Gastroesophageal sphincter (tissue), 3 donors: ENCODE results near the gene CABLES2.

Source experiments
- EP300 ChIP-seq: sonication (generic); formaldehyde crosslinking; IDR thresholded peaks from one replicate; pipeline ENCODE4 v1.6.1; 2017; ENCODE audit warnings: antibody characterized with exemption, mild to moderate bottlenecking
- TF ChIP-seq, protein P1 (sequence below), 4 experiments: fragments of 200-600 bp in 2 of 4; fragments of 450-650 bp in 2 of 4; sonication (generic) in 1 of 4; IDR thresholded peaks; one replicate each; pipeline ENCODE4 v1.5.1; 2017 to 2019; ENCODE audit warnings: antibody characterized with exemption in 4 of 4, mild to moderate bottlenecking in 2 of 4, moderate library complexity in 2 of 4

GRCh38 chr20:62446888-62447869 lies 40.1 kb upstream of the CABLES2 start:
- TF ChIP-seq, protein P1, sequence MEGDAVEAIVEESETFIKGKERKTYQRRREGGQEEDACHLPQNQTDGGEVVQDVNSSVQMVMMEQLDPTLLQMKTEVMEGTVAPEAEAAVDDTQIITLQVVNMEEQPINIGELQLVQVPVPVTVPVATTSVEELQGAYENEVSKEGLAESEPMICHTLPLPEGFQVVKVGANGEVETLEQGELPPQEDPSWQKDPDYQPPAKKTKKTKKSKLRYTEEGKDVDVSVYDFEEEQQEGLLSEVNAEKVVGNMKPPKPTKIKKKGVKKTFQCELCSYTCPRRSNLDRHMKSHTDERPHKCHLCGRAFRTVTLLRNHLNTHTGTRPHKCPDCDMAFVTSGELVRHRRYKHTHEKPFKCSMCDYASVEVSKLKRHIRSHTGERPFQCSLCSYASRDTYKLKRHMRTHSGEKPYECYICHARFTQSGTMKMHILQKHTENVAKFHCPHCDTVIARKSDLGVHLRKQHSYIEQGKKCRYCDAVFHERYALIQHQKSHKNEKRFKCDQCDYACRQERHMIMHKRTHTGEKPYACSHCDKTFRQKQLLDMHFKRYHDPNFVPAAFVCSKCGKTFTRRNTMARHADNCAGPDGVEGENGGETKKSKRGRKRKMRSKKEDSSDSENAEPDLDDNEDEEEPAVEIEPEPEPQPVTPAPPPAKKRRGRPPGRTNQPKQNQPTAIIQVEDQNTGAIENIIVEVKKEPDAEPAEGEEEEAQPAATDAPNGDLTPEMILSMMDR (IDR thresholded peaks at IDR 0.05): no peak
- no peak for TF ChIP-seq EP300
